Measurements from ENCODE around the gene STIP1. TPM values are rescaled to one million over a fixed set of nuclear protein-coding genes. Genes with fewer than 3 reads are reported as not detected.

The STIP1 gene
- total RNA-seq, 1 donor from 2014 or later: 91.3 TPM

GRCh38 chr11:64165842-64166635 is 19.9 kb upstream of the STIP1 start, which contains the start of gene MACROD1:
Gene MACROD1 (minus strand): TSS chr11:64166113. CDS start chr11:64165994, 119 bp downstream.
- intact Hi-C loops (cut with DNase I): loop anchor here (10.0 kb wide), 1 partner anchor 1401 kb away; the partner anchor contains the start of gene POLR2G
- no peak for DNase-seq (ENCODE audit: extremely low spot score in 2 of 2)
- TF ChIP-seq CTCF (IDR thresholded peaks at IDR 0.05) (no peak), POLR2A (IDR thresholded peaks at IDR 0.05) (peak in 1 of 2 donors; percentile 16), POLR2AphosphoS5 (IDR thresholded peaks at IDR 0.05; ENCODE audit: insufficient read depth in 1 of 2, low read depth in 1 of 2) (peak; percentile 30 to 74)

GRCh38 chr11:64170419-64170818 is 15.6 kb upstream of the STIP1 start:
- peaks cover 17% of the 10 kb centered on the region for H3K4me1 ChIP-seq
- TF ChIP-seq CTCF (IDR thresholded peaks at IDR 0.05): no peak
- no peak for TF ChIP-seq POLR2A (IDR thresholded peaks at IDR 0.05)
- no peak for TF ChIP-seq POLR2AphosphoS5 (IDR thresholded peaks at IDR 0.05; ENCODE audit: insufficient read depth in 1 of 2, low read depth in 1 of 2)
- H3K36me3 ChIP-seq: no peaks in the 10 kb centered on the region
- H3K27ac ChIP-seq: no peak overlapping the region
- DNase-seq (ENCODE audit: extremely low spot score in 2 of 2): no peak
- intact Hi-C loops (cut with DNase I): no loop called here
- H3K27me3 ChIP-seq: no peaks in the 10 kb centered on the region
- H3K4me3 ChIP-seq: no peak overlapping the region
- no peaks in the 10 kb centered on the region for H3K9me3 ChIP-seq

More at GRCh38 chr11:64165842-64166635, 19.9 kb upstream of the STIP1 start, which contains the start of gene MACROD1:
- Histone ChIP-seq H3K4me3 (peak within 1 kb of the TSS; percentile 59 to 65), H3K27ac (peak within 1 kb of the TSS; percentile 82), H3K27me3 (no peaks in the 10 kb centered on the region), H3K36me3 (no peaks in the 10 kb centered on the region), H3K9me3 (no peaks in the 10 kb centered on the region), H3K4me1 (peaks cover 30% of the 10 kb centered on the region)

GRCh38 chr11:64173616-64174355 is 12.2 kb upstream of the STIP1 start:
- Histone ChIP-seq H3K27me3 (no peaks in the 10 kb centered on the region), H3K9me3 (no peaks in the 10 kb centered on the region), H3K36me3 (no peaks in the 10 kb centered on the region), H3K27ac (no peak overlapping the region), H3K4me3 (no peak overlapping the region), H3K4me1 (no peaks in the 10 kb centered on the region)
- no peak for DNase-seq (ENCODE audit: extremely low spot score in 2 of 2)
- intact Hi-C loops (cut with DNase I): no loop called here
- TF ChIP-seq POLR2AphosphoS5 (IDR thresholded peaks at IDR 0.05; ENCODE audit: insufficient read depth in 1 of 2, low read depth in 1 of 2) (no peak), CTCF (IDR thresholded peaks at IDR 0.05) (no peak), POLR2A (IDR thresholded peaks at IDR 0.05) (no peak)

- intact Hi-C loops (cut with DNase I): no loop called here
- peaks cover 14% of the 10 kb centered on the region for H3K4me1 ChIP-seq
- TF ChIP-seq POLR2AphosphoS5 (IDR thresholded peaks at IDR 0.05; ENCODE audit: insufficient read depth in 1 of 2, low read depth in 1 of 2) (no peak), CTCF (IDR thresholded peaks at IDR 0.05) (no peak), POLR2A (IDR thresholded peaks at IDR 0.05) (no peak)
Measured at GRCh38 chr11:64176751-64177150, 9.2 kb upstream of the STIP1 start.

More at GRCh38 chr11:64176751-64177150, 9.2 kb upstream of the STIP1 start:
- Histone ChIP-seq H3K27ac (no peak overlapping the region), H3K27me3 (no peaks in the 10 kb centered on the region), H3K9me3 (no peaks in the 10 kb centered on the region), H3K36me3 (no peaks in the 10 kb centered on the region), H3K4me3 (no peak overlapping the region)
- DNase-seq (ENCODE audit: extremely low spot score in 2 of 2): no peak
